Ishikawa (cell line): ENCODE measurements around the gene IGF1R.

Source experiments
- CEBPB ChIP-seq: IDR thresholded peaks from 2 replicates; pipeline ENCODE4 v1.6.1; 2012
- CREB1 ChIP-seq: IDR thresholded peaks from 2 replicates; pipeline ENCODE4 v1.6.1; 2012; ENCODE audit warnings: low read depth
- EGR1 ChIP-seq: IDR thresholded peaks from 2 replicates; pipeline ENCODE4 v1.6.1; 2012
- EP300 ChIP-seq: IDR thresholded peaks from 2 replicates; pipeline ENCODE4 v1.6.1; 2012; ENCODE audit warnings: borderline replicate concordance
- FOXM1 ChIP-seq: IDR thresholded peaks from 2 replicates; pipeline ENCODE4 v1.6.1; 2012; ENCODE audit warnings: low read depth, borderline replicate concordance
- MAX ChIP-seq: IDR thresholded peaks from 2 replicates; pipeline ENCODE4 v1.6.1; 2012
- NFIC ChIP-seq: IDR thresholded peaks from 2 replicates; pipeline ENCODE4 v1.6.1; 2012
- RAD21 ChIP-seq: IDR thresholded peaks from 2 replicates; pipeline ENCODE4 v1.6.1; 2012; ENCODE audit warnings: low read depth
- REST ChIP-seq: IDR thresholded peaks from 2 replicates; pipeline ENCODE4 v1.6.1; 2012; ENCODE audit warnings: low read depth, mild to moderate bottlenecking
- TAF1 ChIP-seq: IDR thresholded peaks from 2 replicates; pipeline ENCODE4 v1.6.1; 2012; ENCODE audit warnings: low read depth, mild to moderate bottlenecking
- TCF12 ChIP-seq: IDR thresholded peaks from 2 replicates; pipeline ENCODE4 v1.6.1; 2012; ENCODE audit warnings: low read depth
- TEAD4 ChIP-seq: IDR thresholded peaks from 2 replicates; pipeline ENCODE4 v1.6.1; 2012
- USF1 ChIP-seq: IDR thresholded peaks from 2 replicates; pipeline ENCODE4 v1.6.1; 2012
- YY1 ChIP-seq: IDR thresholded peaks from 2 replicates; pipeline ENCODE4 v1.6.1; 2012; ENCODE audit warnings: low read depth
- ZBTB7A ChIP-seq: IDR thresholded peaks from 2 replicates; pipeline ENCODE4 v1.6.1; 2012; ENCODE audit warnings: low read depth

IGF1R gene

GRCh38 chr15:98682992-98683701 is 34.8 kb downstream of the IGF1R start:
- TF ChIP-seq CEBPB (no peak), ZBTB7A (no peak), FOXM1 (no peak), TCF12 (no peak), TAF1 (no peak), EGR1 (no peak), REST (no peak), CREB1 (no peak), TEAD4 (no peak), MAX (no peak), YY1 (no peak), USF1 (no peak), EP300 (no peak)

- no peak for TF ChIP-seq MAX
- no peak for TF ChIP-seq CEBPB
- no peak for TF ChIP-seq ZBTB7A
- no peak for TF ChIP-seq TCF12
- TF ChIP-seq TEAD4, result no peak
- no peak for TF ChIP-seq RAD21
- no peak for TF ChIP-seq FOXM1
- no peak for TF ChIP-seq REST
- TF ChIP-seq NFIC, result no peak
- TF ChIP-seq USF1, result no peak
- TF ChIP-seq YY1, result no peak
- no peak for TF ChIP-seq EP300
Measured at GRCh38 chr15:98683831-98684230, 35.5 kb downstream of the IGF1R start.

GRCh38 chr15:98684436-98684835 is 36.1 kb downstream of the IGF1R start:
- TF ChIP-seq CEBPB (no peak), CREB1 (no peak), FOXM1 (no peak), YY1 (no peak), NFIC (no peak), ZBTB7A (no peak), MAX (no peak), RAD21 (no peak), TCF12 (no peak), TAF1 (no peak), USF1 (no peak), EP300 (no peak), TEAD4 (no peak), REST (no peak), EGR1 (no peak)
